ENCODE data around the gene OTOG.
A peak's percentile ranks its signal among the peaks of the same experiment; 100 is the strongest.

The OTOG gene

GRCh38 chr11:17595526-17596309 is 48.7 kb downstream of the OTOG start:
- Histone ChIP-seq H3K27ac (no peak overlapping the region), H3K9me3 (ENCODE audit: low read depth, low read length) (no peaks in the 10 kb centered on the region), H3K4me3 (no peak overlapping the region), H3K9ac (ENCODE audit: insufficient read length) (no peak overlapping the region), H3K36me3 (ENCODE audit: insufficient read depth, low read length) (no peaks in the 10 kb centered on the region)
- no peak for DNase-seq (ENCODE audit: low read depth, low spot score)
- TF ChIP-seq FOXP2 (optimal IDR thresholded peaks at IDR 0.05; ENCODE audit: control extremely low read depth, extremely low read length, insufficient read depth) (no peak), EZH2 (IDR thresholded peaks at IDR 0.05) (no peak), POLR2AphosphoS5 (IDR thresholded peaks at IDR 0.05; ENCODE audit: borderline replicate concordance, low read depth, low read length) (no peak)

GRCh38 chr11:17596310-17596669 is 49.2 kb downstream of the OTOG start:
- no peak for DNase-seq (ENCODE audit: low read depth, low spot score)
- no peak overlapping the region for H3K27ac ChIP-seq
- H3K9me3 ChIP-seq (ENCODE audit: low read depth, low read length) = no peaks in the 10 kb centered on the region
- no peak for TF ChIP-seq EZH2 (IDR thresholded peaks at IDR 0.05)
- no peak for TF ChIP-seq FOXP2 (optimal IDR thresholded peaks at IDR 0.05; ENCODE audit: control extremely low read depth, extremely low read length, insufficient read depth)
- no peak for TF ChIP-seq POLR2AphosphoS5 (IDR thresholded peaks at IDR 0.05; ENCODE audit: borderline replicate concordance, low read depth, low read length)
- no peak overlapping the region for H3K4me3 ChIP-seq
- no peak overlapping the region for H3K9ac ChIP-seq (ENCODE audit: insufficient read length)
- no peaks in the 10 kb centered on the region for H3K36me3 ChIP-seq (ENCODE audit: insufficient read depth, low read length)

- no peaks in the 10 kb centered on the region for H3K36me3 ChIP-seq (ENCODE audit: insufficient read depth, low read length)
- no peak overlapping the region for H3K4me3 ChIP-seq
- TF ChIP-seq POLR2AphosphoS5 (IDR thresholded peaks at IDR 0.05; ENCODE audit: borderline replicate concordance, low read depth, low read length) (no peak), EZH2 (IDR thresholded peaks at IDR 0.05) (no peak), FOXP2 (optimal IDR thresholded peaks at IDR 0.05; ENCODE audit: control extremely low read depth, extremely low read length, insufficient read depth) (no peak)
- no peak for DNase-seq (ENCODE audit: low read depth, low spot score)
- H3K27ac ChIP-seq = no peak overlapping the region
- no peak overlapping the region for H3K9ac ChIP-seq (ENCODE audit: insufficient read length)
- H3K9me3 ChIP-seq (ENCODE audit: low read depth, low read length) = no peaks in the 10 kb centered on the region
Measured at GRCh38 chr11:17596711-17597110, 49.7 kb downstream of the OTOG start.

GRCh38 chr11:17597770-17598169 is 50.7 kb downstream of the OTOG start:
- DNase-seq (ENCODE audit: low read depth, low spot score) = no peak
- Histone ChIP-seq H3K36me3 (ENCODE audit: insufficient read depth, low read length) (no peaks in the 10 kb centered on the region), H3K27ac (no peak overlapping the region), H3K4me3 (no peak overlapping the region), H3K9ac (ENCODE audit: insufficient read length) (no peak overlapping the region), H3K9me3 (ENCODE audit: low read depth, low read length) (no peaks in the 10 kb centered on the region)
- no peak for TF ChIP-seq EZH2 (IDR thresholded peaks at IDR 0.05)
- TF ChIP-seq FOXP2 (optimal IDR thresholded peaks at IDR 0.05; ENCODE audit: control extremely low read depth, extremely low read length, insufficient read depth) = no peak

- no peaks in the 10 kb centered on the region for H3K36me3 ChIP-seq (ENCODE audit: insufficient read depth, low read length)
- H3K27ac ChIP-seq = no peak overlapping the region
- no peak overlapping the region for H3K4me3 ChIP-seq
- TF ChIP-seq FOXP2 (optimal IDR thresholded peaks at IDR 0.05; ENCODE audit: control extremely low read depth, extremely low read length, insufficient read depth) (peak; percentile 18), POLR2AphosphoS5 (IDR thresholded peaks at IDR 0.05; ENCODE audit: borderline replicate concordance, low read depth, low read length) (no peak), EZH2 (IDR thresholded peaks at IDR 0.05) (no peak)
- DNase-seq (ENCODE audit: low read depth, low spot score) = peak; percentile 3
- H3K9me3 ChIP-seq (ENCODE audit: low read depth, low read length) = no peaks in the 10 kb centered on the region
- no peak overlapping the region for H3K9ac ChIP-seq (ENCODE audit: insufficient read length)
Measured at GRCh38 chr11:17598700-17599459, 51.8 kb downstream of the OTOG start.

GRCh38 chr11:17599460-17599925 is 52.4 kb downstream of the OTOG start:
- TF ChIP-seq EZH2 (IDR thresholded peaks at IDR 0.05) (no peak), POLR2AphosphoS5 (IDR thresholded peaks at IDR 0.05; ENCODE audit: borderline replicate concordance, low read depth, low read length) (no peak), FOXP2 (optimal IDR thresholded peaks at IDR 0.05; ENCODE audit: control extremely low read depth, extremely low read length, insufficient read depth) (no peak)
- Histone ChIP-seq H3K27ac (no peak overlapping the region), H3K9ac (ENCODE audit: insufficient read length) (no peak overlapping the region), H3K9me3 (ENCODE audit: low read depth, low read length) (no peaks in the 10 kb centered on the region), H3K4me3 (no peak overlapping the region), H3K36me3 (ENCODE audit: insufficient read depth, low read length) (no peaks in the 10 kb centered on the region)
- no peak for DNase-seq (ENCODE audit: low read depth, low spot score)

- Histone ChIP-seq H3K9ac (ENCODE audit: insufficient read length) (no peak overlapping the region), H3K36me3 (ENCODE audit: insufficient read depth, low read length) (no peaks in the 10 kb centered on the region), H3K9me3 (ENCODE audit: low read depth, low read length) (no peaks in the 10 kb centered on the region), H3K4me3 (no peak overlapping the region), H3K27ac (no peak overlapping the region)
- no peak for TF ChIP-seq FOXP2 (optimal IDR thresholded peaks at IDR 0.05; ENCODE audit: control extremely low read depth, extremely low read length, insufficient read depth)
- no peak for TF ChIP-seq EZH2 (IDR thresholded peaks at IDR 0.05)
- TF ChIP-seq POLR2AphosphoS5 (IDR thresholded peaks at IDR 0.05; ENCODE audit: borderline replicate concordance, low read depth, low read length) = no peak
- no peak for DNase-seq (ENCODE audit: low read depth, low spot score)
Measured at GRCh38 chr11:17600316-17601255, 53.5 kb downstream of the OTOG start.

- no peak for DNase-seq (ENCODE audit: low read depth, low spot score)
- TF ChIP-seq EZH2 (IDR thresholded peaks at IDR 0.05) = no peak
- no peak for TF ChIP-seq POLR2AphosphoS5 (IDR thresholded peaks at IDR 0.05; ENCODE audit: borderline replicate concordance, low read depth, low read length)
- no peak for TF ChIP-seq FOXP2 (optimal IDR thresholded peaks at IDR 0.05; ENCODE audit: control extremely low read depth, extremely low read length, insufficient read depth)
Measured at GRCh38 chr11:17601256-17601671, 54.2 kb downstream of the OTOG start.

More at GRCh38 chr11:17601256-17601671, 54.2 kb downstream of the OTOG start:
- no peak overlapping the region for H3K4me3 ChIP-seq
- H3K9ac ChIP-seq (ENCODE audit: insufficient read length) = no peak overlapping the region
- no peaks in the 10 kb centered on the region for H3K9me3 ChIP-seq (ENCODE audit: low read depth, low read length)
- no peaks in the 10 kb centered on the region for H3K36me3 ChIP-seq (ENCODE audit: insufficient read depth, low read length)
- H3K27ac ChIP-seq = no peak overlapping the region
